ENCODE data around the gene SEPSECS. TPM values are rescaled to one million over a fixed set of nuclear protein-coding genes. Genes with fewer than 3 reads are reported as not detected.

Gene SEPSECS
- polyA plus RNA-seq, 5 donors, result 9.0 to 18.4 (median 15.6) TPM

DNA sequence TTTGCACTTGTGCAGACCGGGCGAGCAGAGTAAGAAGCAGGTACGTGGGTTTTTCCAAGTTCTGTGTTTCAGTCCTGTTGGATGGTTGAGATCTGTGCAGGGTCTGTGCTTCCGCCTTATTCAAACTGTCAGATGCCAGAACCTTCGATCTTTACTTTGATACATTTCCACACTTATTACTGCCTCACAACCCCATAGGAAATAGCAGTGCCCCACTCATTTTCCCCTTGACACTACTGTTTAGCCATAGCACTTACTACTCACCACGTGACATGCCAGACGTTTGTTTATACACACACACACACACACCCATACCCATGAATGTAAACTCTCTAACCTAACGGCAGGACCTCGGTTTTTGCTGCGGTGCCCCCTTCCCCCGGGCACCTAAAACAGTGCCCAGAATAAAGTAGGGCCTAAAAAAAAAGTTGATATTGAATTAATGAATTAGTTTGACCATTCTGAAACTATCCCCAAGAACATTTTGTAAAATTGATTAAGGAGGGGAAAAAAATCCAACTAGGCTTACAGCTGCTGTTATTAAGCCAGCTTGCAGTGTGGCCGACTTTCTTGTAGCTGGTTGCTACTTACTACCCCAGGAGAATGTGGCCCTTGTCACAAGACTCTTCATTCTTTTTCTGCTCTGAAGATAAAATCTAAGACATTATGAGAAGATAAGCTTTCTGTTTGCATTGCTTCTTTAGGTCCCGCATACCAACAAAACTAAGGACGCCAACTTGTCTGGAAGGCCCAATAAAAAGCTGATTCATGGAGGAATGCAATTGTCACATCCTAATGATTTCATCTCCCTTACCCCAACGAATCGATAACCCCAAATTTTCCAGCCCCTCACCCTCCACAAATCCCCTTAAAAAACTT lies 704 bp upstream of the SEPSECS start:
- DNase-seq, result peak in 1 of 2 donors; percentile 3

DNA sequence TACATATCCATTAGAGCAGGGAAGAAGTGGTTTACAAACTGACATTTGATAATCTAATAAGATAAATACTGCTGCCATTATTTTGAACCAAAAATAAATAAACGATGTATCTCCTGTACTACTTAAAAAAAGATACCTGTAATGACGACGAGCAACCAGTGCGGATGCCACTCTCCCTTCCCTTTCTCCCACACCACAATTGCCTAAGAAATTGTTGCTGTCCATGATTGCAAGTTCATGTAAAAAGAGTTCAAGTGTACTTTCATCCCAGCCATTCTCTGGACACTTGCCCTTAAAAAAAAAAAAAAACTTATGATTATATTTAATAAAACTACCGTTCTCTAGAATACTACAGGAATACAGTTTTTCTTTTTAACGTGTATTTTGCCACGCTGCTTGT lies 1.4 kb downstream of the SEPSECS start:
- no peak for DNase-seq

DNA sequence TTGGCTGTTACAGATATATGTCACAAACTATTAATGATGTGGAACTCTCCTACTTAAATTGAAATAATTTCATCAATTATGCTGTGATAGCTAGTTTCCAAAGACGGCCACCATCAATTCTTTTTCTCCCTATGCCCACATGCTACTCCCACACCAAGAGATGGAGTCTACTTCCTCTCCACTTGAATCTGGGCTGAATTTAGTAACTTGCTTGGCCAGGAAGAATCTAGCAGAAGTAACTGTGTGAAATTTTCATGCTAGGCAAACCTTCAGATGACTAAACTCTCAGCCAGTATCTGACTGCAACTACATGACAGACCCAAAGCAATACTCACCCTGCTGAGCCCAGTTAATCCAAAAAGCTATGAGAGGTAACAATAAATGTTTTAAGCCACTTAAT lies 3.2 kb downstream of the SEPSECS start:
- DNase-seq, result no peak

GRCh38 chr4:25155947-25156346 lies 4.3 kb downstream of the SEPSECS start:
- no peak for DNase-seq

DNA sequence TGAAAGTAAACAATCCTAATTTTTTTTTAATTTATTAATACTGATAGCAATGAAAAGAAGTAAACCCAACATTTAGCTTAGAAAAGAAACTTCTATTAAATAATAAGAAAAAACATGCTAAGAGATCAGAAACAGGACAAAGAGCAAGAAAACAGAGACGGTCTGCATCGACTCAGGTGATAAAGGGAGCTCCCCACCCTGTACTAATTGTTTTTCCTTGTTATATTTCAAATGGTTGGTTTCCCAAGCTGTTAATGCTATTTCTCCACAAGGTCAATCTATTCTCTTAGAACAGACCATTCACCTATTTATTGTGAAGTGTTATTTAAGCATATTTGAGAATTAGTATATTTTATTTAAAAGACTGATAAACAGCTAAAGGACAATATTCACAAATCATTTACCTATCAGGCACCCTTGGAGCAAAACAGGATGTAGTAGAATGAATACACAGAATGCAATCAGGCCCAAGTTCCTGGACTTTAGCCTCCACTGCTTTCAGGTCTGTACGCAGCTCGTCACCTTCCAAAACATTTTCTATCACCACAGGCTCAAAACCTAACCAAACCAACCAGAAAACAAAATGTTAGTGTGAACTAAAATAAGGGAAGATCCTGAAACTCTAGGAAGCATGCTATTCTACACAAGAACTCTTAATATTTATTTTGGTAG lies 5.5 kb downstream of the SEPSECS start:
- no peak for DNase-seq

GRCh38 chr4:25146076-25146475 lies 14.2 kb downstream of the SEPSECS start:
- no peak for DNase-seq

- peak; percentile 10 to 18 for DNase-seq
These were observed 15.3 kb downstream of the SEPSECS start for GRCh38 chr4:25144870-25145481.

- no peak for DNase-seq
These were observed 17.8 kb downstream of the SEPSECS start for GRCh38 chr4:25142468-25142867.

GRCh38 chr4:25141592-25141991 lies 18.7 kb downstream of the SEPSECS start:
- no peak for DNase-seq

- no peak for DNase-seq
These were observed 27.1 kb downstream of the SEPSECS start for GRCh38 chr4:25133132-25133531.

DNA sequence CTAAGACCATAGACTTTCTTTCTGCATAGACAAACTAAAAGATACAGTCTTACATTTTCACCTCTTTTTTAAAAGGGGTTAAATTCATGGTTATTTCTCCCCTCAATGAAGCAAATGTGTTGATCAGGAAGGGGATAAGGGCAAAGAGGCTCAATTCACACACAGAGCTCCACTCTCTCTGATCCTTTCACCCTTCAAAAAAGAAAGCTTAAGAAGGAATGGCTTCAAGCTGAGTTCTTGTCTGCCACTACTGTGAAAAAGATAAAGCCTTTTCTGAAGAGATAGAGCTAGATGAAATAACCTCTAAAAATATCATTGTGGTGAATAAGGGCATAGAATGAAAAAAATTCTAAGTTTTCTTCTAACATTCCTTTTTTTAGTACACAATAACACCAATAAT lies 28.3 kb downstream of the SEPSECS start:
- no peak for DNase-seq

DNA sequence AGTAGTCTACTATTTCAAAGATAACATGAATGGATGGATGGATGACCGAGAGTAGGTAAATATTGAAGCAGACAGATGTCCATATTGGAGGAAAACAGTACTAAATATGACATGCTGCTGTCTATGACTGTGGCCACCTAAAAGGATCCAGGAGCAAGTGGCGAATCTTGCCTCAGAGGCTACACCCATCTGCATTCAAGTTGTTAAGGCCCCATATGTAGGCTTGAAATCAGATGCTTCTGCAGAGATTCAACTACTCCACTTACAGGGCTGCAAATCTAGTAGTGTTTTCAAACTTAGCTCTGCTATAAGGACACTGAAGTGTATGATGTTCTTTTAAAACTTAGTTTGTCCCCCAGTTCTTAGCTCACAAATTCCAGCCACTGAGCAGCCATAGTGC lies 28.9 kb downstream of the SEPSECS start:
- no peak for DNase-seq

- DNase-seq, result no peak
These were observed 30.3 kb downstream of the SEPSECS start for GRCh38 chr4:25129917-25130316.

- no peak for DNase-seq
These were observed 31.6 kb downstream of the SEPSECS start for GRCh38 chr4:25128671-25129070.

- DNase-seq, result no peak
These were observed 37.0 kb downstream of the SEPSECS start for GRCh38 chr4:25123236-25123635.

DNA sequence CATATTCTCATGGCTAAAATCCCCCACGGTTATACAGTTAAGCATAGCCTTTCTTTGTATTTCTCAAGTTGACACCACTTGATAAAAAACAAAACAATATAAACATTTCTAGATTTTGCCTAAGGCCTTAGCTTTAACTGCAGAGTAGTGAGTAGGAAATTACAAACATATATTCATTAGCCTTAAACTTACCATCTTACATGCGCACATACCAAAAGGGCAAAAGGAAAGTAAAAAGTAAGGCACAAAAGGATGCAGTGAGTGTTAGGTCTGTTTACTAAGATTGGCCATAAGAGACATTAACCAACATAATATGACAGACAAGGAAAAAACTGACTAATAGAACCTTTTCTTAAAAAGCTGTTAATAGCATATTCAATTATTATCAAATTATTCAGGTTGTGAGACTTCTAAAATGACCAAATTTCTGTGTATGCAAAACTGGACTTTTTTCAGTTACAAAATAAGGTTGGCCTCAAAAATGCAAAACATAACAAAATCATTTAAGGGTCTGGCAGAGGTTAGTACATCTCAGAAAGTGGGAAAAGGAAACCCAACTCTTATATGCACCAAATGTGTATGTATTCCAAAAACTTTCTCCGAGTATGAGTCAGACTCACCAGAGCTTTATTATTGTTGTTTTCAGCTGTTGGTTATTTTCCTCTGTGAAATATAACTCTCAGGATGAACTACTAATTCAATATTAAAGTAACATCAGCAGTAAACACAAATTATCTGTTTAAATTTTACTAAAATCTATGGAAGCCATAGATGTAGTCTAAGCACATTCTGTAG lies 39.9 kb downstream of the SEPSECS start:
- no peak for DNase-seq

DNA sequence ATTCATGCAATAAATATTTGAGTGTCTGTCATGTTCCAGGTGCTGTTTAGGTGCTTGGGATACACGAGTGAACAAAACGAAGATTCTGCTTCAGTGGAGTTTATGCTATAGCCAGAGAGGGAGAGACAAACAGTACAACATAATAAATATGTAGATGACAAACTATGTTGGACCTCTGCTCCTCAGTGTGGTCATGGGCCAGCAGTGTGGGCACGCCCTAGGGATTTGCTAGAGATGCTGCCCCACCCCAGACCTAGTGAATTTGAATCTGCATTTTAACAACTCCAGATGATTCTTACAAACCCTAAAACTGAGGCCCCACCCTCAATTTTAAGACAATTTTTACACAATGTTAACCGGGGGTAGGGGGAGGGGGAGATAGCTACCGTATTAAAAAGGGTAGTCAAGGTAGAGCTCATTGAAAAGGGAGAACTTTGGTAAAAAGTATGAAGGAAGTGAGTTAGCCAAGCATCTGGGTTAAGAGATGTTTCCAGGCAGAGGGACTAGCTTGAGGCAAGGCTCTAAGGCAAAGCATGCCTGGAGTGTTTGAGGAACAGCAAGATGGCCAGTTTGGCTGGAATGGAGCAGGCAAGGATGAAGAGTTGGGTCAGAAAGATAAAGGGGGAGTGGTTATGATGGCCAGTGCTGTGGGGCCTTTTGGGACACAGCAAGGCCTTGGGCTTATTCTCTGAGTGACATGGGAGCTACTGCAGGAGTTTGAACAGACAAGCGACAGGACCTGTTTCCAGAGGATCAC lies 42.4 kb downstream of the SEPSECS start:
- DNase-seq, result no peak

DNA sequence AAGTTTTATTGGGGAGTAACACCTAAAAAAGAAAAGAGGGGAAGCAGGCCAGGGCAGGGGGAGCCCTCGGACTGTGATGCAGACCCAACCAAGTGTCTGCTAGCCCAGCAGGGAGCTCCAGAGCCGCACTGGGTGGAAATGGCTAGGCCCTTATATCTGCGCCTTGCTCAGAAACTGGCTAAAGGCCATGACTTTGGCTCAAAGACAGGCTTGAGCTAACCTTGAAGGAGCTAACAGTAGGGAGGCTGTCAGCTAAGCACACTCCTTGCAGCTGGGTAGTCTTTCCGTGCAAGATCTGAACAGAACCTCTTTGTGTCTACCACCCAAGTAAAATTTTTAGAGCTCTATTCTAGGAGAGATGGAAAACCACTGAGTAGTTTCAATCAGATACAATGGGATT lies 43.0 kb downstream of the SEPSECS start:
- no peak for DNase-seq

DNA sequence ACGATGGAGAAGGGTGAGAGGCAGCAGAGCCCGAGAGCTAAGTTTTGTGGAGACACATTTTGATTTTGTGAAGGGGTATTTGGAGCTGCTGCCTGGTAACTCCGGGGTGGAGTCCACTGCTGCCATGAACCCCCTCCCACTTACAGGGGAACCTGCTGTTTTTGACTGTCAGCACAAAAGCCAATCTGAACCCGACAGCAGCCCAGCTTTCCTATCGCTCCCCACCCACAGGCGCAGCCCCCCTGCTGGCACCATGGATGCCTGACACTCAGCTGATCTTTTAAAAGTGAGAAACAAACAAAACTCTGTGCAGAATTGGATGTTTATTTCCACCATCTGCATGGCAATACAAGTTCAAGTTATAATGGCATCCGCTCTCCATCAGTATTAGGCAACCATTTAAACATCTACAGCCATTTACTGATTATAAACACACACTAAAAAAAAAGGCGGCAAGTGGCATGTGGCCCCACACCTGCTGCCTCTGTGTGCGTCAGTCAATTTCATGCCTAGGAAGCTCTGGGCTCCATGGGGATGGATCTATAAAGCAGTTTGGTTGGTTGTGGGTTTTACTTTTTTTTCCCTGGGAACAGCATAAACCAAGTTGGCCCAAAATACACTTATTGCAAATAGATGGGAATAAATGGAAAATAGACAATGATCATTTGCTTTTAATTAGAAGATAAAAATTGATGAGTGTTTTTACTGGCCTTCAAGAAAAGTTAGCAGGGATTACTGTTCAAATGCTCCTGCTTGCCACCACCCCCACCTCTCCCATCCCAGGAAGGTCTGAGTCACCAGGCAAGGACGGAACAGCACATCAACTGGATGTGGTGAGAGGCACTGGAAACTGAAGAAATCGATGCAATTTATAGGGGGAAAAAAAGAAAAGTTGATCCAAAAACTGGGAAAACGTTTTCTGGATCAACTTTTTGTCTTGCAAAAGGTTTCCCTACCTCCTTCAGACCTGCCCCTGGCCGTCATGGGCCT lies 46.0 kb downstream of the SEPSECS start:
- DNase-seq, result no peak

- DNase-seq, result no peak
These were observed 47.3 kb downstream of the SEPSECS start for GRCh38 chr4:25112995-25113380.
